HEK293 (cell line): ENCODE data around the gene GAL3ST3.

Source experiments
- CTCF ChIA-PET: fragments of 350-600 bp; formaldehyde crosslinking; extraction: SDS; loops from one replicate; lab custom pipeline; 2021; ENCODE audit warnings: antibody characterized with exemption; lab: Yijun Ruan, JAX
- POLR2A ChIA-PET: fragments of 300-600 bp; formaldehyde crosslinking; extraction: SDS; loops from one replicate; lab custom pipeline; 2020; ENCODE audit warnings: antibody characterized with exemption, inconsistent platforms; lab: Yijun Ruan, JAX
- H3K27ac ChIP-seq: fragments of 200-500 bp; sonication (Bioruptor generic); 2 replicates; pipeline ENCODE4 v1.5.1; 2014; ENCODE audit warnings: low read depth, low read length, control low read depth, inconsistent platforms; ENCODE audit errors: extremely low read depth
- H3K36me3 ChIP-seq, 2 experiments: fragments of 200-500 bp in 1 of 2; sonication (Bioruptor generic) in 1 of 2; 1 replicate in 1 of 2; 2 replicates in 1 of 2; pipeline ENCODE4 v1.5.1; 2014 to 2017; ENCODE audit warnings: inconsistent platforms in 2 of 2, low read length in 2 of 2; ENCODE audit not compliant: control insufficient read depth in 2 of 2, insufficient read depth in 1 of 2
- H3K4me1 ChIP-seq: fragments of 200-500 bp; sonication (Bioruptor generic); 2 replicates; pipeline ENCODE4 v1.5.1; 2014; ENCODE audit warnings: mild to moderate bottlenecking, low read length, inconsistent platforms; ENCODE audit not compliant: control insufficient read depth, insufficient read depth
- H3K4me3 ChIP-seq: 2 replicates; pipeline ENCODE4 v1.5.1; 2011; ENCODE audit warnings: low read depth, mild to moderate bottlenecking, control low read depth, low read length, moderate library complexity
- H3K9me3 ChIP-seq: fragments of 200-500 bp; sonication (Bioruptor generic); 2 replicates; pipeline ENCODE4 v1.5.1; 2014; ENCODE audit warnings: low read depth, low read length, inconsistent platforms; ENCODE audit not compliant: control insufficient read depth, insufficient read depth
- BCL6B ChIP-seq: fragments of 450-650 bp; formaldehyde crosslinking; IDR thresholded peaks from 2 replicates; pipeline ENCODE4 v1.5.1; 2017; ENCODE audit warnings: missing biosample characterization, missing genetic modification characterization
- CTCF ChIP-seq: fragments of 450-650 bp; formaldehyde crosslinking; IDR thresholded peaks from 2 replicates; pipeline ENCODE4 v1.5.1; 2016; ENCODE audit warnings: missing biosample characterization, missing genetic modification characterization
- KLF10 ChIP-seq: fragments of 450-650 bp; IDR thresholded peaks from 2 replicates; pipeline ENCODE4 v1.5.1; 2018; ENCODE audit warnings: missing biosample characterization, mild to moderate bottlenecking, missing genetic modification characterization
- ZBTB8A ChIP-seq: fragments of 450-650 bp; formaldehyde crosslinking; IDR thresholded peaks from 2 replicates; pipeline ENCODE4 v1.5.1; 2016; ENCODE audit warnings: missing biosample characterization, missing genetic modification characterization
- ZNF114 ChIP-seq: fragments of 450-650 bp; formaldehyde crosslinking; IDR thresholded peaks from 2 replicates; pipeline ENCODE4 v1.5.0; 2017; ENCODE audit warnings: missing biosample characterization, missing genetic modification characterization
- ZNF16 ChIP-seq: fragments of 450-650 bp; formaldehyde crosslinking; IDR thresholded peaks from 2 replicates; pipeline ENCODE4 v1.5.1; 2016; ENCODE audit warnings: low read depth, missing biosample characterization, missing genetic modification characterization
- ZNF311 ChIP-seq: fragments of 450-650 bp; formaldehyde crosslinking; IDR thresholded peaks from 2 replicates; pipeline ENCODE4 v1.5.1; 2017; ENCODE audit warnings: missing biosample characterization, missing genetic modification characterization, borderline replicate concordance
- ZNF335 ChIP-seq: fragments of 450-650 bp; formaldehyde crosslinking; conservative IDR thresholded peaks from 2 replicates; pipeline ENCODE4 v1.5.1; 2016; ENCODE audit warnings: missing biosample characterization, missing genetic modification characterization
- ZNF362 ChIP-seq: fragments of 450-650 bp; formaldehyde crosslinking; IDR thresholded peaks from 2 replicates; pipeline ENCODE4 v1.5.1; 2016; ENCODE audit warnings: missing biosample characterization, missing genetic modification characterization
- ZNF513 ChIP-seq: fragments of 450-650 bp; IDR thresholded peaks from 2 replicates; pipeline ENCODE4 v1.5.1; 2018; ENCODE audit warnings: missing biosample characterization, missing genetic modification characterization
- ZNF514 ChIP-seq: fragments of 450-650 bp; formaldehyde crosslinking; IDR thresholded peaks from 2 replicates; pipeline ENCODE4 v1.5.1; 2016; ENCODE audit warnings: missing biosample characterization, missing genetic modification characterization
- ZNF530 ChIP-seq: fragments of 450-650 bp; formaldehyde crosslinking; IDR thresholded peaks from 2 replicates; pipeline ENCODE4 v1.5.1; 2016; ENCODE audit warnings: low read depth, missing biosample characterization, missing genetic modification characterization
- ZNF544 ChIP-seq: fragments of 450-650 bp; formaldehyde crosslinking; IDR thresholded peaks from 2 replicates; pipeline ENCODE4 v1.5.0; 2017; ENCODE audit warnings: missing biosample characterization, missing genetic modification characterization
- ZNF623 ChIP-seq: fragments of 450-650 bp; formaldehyde crosslinking; IDR thresholded peaks from 2 replicates; pipeline ENCODE4 v1.5.1; 2016; ENCODE audit warnings: missing biosample characterization, missing genetic modification characterization
- ZNF660 ChIP-seq: fragments of 450-650 bp; IDR thresholded peaks from 2 replicates; pipeline ENCODE4 v1.5.1; 2018; ENCODE audit warnings: missing biosample characterization, mild to moderate bottlenecking, missing genetic modification characterization
- ZNF704 ChIP-seq: fragments of 450-650 bp; formaldehyde crosslinking; IDR thresholded peaks from 2 replicates; pipeline ENCODE4 v1.5.1; 2016; ENCODE audit warnings: missing biosample characterization, missing genetic modification characterization
- ZNF776 ChIP-seq: fragments of 450-650 bp; formaldehyde crosslinking; IDR thresholded peaks from 2 replicates; pipeline ENCODE4 v1.5.0; 2017; ENCODE audit warnings: missing biosample characterization, missing genetic modification characterization, borderline replicate concordance
- ZSCAN4 ChIP-seq: fragments of 450-650 bp; formaldehyde crosslinking; IDR thresholded peaks from 2 replicates; pipeline ENCODE4 v1.5.1; 2017; ENCODE audit warnings: missing biosample characterization, missing genetic modification characterization

Gene GAL3ST3

GRCh38 chr11:66044757-66045156, 4.2 kb downstream of the GAL3ST3 start:
- TF ChIP-seq BCL6B (tag by site-specific recombination) (no peak), ZNF335 (tag by site-specific recombination) (peak; percentile 49)
- CTCF ChIA-PET, result interaction anchor here (0.6 to 5.3 kb wide), 35 partner anchors 9 to 1742 kb away, joined by 3 to 49 read pairs (median 4); partner anchors contain the start of genes BANF1, CATSPER1, CST6 and EIF1AD
- no peaks in the 10 kb centered on the region for H3K9me3 ChIP-seq
- POLR2A ChIA-PET, result interaction anchor here (0.6 to 1.3 kb wide), 5 partner anchors 14 to 42 kb away, joined by 3 to 4 read pairs (median 4); partner anchors contain the start of genes BANF1 and EIF1AD
- no peak overlapping the region for H3K27ac ChIP-seq
- no peak overlapping the region for H3K4me3 ChIP-seq
- H3K36me3 ChIP-seq, result no peaks in the 10 kb centered on the region
- no peaks in the 10 kb centered on the region for H3K4me1 ChIP-seq

GRCh38 chr11:66042996-66043906, 5.7 kb downstream of the GAL3ST3 start:
- no peaks in the 10 kb centered on the region for H3K4me1 ChIP-seq
- no peak for TF ChIP-seq ZNF544 (tag by site-specific recombination)
- no peak for TF ChIP-seq ZNF513 (tag by site-specific recombination)
- no peak for TF ChIP-seq ZNF776
- TF ChIP-seq ZNF514, result no peak
- TF ChIP-seq ZNF660 (tag by site-specific recombination), result no peak
- TF ChIP-seq ZNF704, result no peak
- TF ChIP-seq KLF10, result no peak
- no peak for TF ChIP-seq ZNF311
- TF ChIP-seq ZNF623 (tag by site-specific recombination), result no peak
- no peak for TF ChIP-seq ZSCAN4
- TF ChIP-seq ZNF362, result no peak
- no peak for TF ChIP-seq ZNF114 (tag by site-specific recombination)
- no peak for TF ChIP-seq ZNF530 (tag by site-specific recombination)
- no peak for TF ChIP-seq ZBTB8A
- no peak for TF ChIP-seq CTCF (tag by site-specific recombination)
- no peak for TF ChIP-seq ZNF16 (tag by site-specific recombination)
- H3K36me3 ChIP-seq, result no peaks in the 10 kb centered on the region
- no peak overlapping the region for H3K27ac ChIP-seq
- H3K9me3 ChIP-seq, result no peaks in the 10 kb centered on the region
- CTCF ChIA-PET, result interaction anchor here (0.5 to 5.3 kb wide), 10 partner anchors 12 to 246 kb away, joined by 3 to 49 read pairs (median 4); no protein-coding TSS in a partner anchor
- POLR2A ChIA-PET, result no interaction called here
- H3K4me3 ChIP-seq, result no peak overlapping the region
